AG04450 (cell line): ENCODE results near the gene ZBTB40. TPM values are rescaled to one million over a fixed set of nuclear protein-coding genes. Genes with fewer than 3 reads are reported as not detected.
A peak's percentile ranks its signal among the peaks of the same experiment; 100 is the strongest.

Source experiments
- CTCF ChIA-PET: fragments of 300-600, 350-600 bp; formaldehyde crosslinking; extraction: SDS; loops from one replicate; lab custom pipeline; 2022; ENCODE audit warnings: antibody characterized with exemption, inconsistent platforms; lab: Charles Lee
- POLR2A ChIA-PET: fragments of 350-600 bp; formaldehyde crosslinking; extraction: SDS; loops from one replicate; lab custom pipeline; 2021; ENCODE audit warnings: antibody characterized with exemption, inconsistent platforms; lab: Yijun Ruan, JAX
- DNase-seq: peaks from one replicate; pipeline ENCODE4 v3.0.0-alpha.2; 2011; ENCODE audit warnings: low read depth, low spot score
- H3K27ac ChIP-seq: one replicate; pipeline ENCODE4 v1.5.1; 2012; ENCODE audit warnings: low read depth, low read length, control low read depth
- H3K27me3 ChIP-seq: one replicate; pipeline ENCODE4 v1.6.0; 2012; ENCODE audit warnings: low read length; ENCODE audit not compliant: control insufficient read depth, insufficient read depth
- H3K4me3 ChIP-seq: 2 replicates; pipeline ENCODE4 v1.5.1; 2011; ENCODE audit warnings: mild to moderate bottlenecking, low read depth, low read length, control low read depth
- H3K9me3 ChIP-seq: 2 replicates; pipeline ENCODE4 v1.5.1; 2012; ENCODE audit warnings: low read length; ENCODE audit not compliant: control insufficient read depth, insufficient read depth
- polyA plus RNA-seq: library from polyadenylated mRNA; depleted of rRNA; stranded (reverse); fragments of >200 nt; gene quantifications from 2 replicates; pipeline ENCODE4 v1.2.3, GENCODE V29; 2011
- TF ChIP-seq, protein P1 (sequence below): IDR thresholded peaks from 2 replicates; pipeline ENCODE4 v1.5.1; 2011; ENCODE audit warnings: low read depth, low read length, control low read depth, inconsistent platforms

The ZBTB40 gene
- polyA plus RNA-seq, 1 experiment: 5.9 TPM

DNA sequence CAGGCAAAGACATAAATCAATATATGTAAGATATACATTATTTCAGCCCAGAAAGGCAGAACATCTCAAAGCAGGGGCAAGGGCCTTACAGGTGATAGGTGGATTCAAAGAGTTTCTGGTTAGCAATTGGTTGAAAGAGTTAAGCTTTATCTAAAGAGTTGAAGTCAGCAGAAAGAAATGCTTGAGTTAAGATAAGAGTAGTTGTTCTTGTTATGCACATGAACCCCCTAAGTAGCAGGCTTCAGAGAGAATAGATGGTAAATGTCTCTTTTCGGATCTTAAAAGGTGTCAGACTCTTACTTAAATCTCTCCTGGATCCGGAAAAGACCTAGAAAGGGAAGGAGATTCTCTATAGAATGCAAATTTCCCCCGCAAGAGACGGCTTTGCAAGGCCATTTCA is 8.3 kb upstream of the ZBTB40 start:
- H3K27me3 ChIP-seq: no peaks in the 10 kb centered on the region

GRCh38 chr1:22444856-22445255 is 6.8 kb upstream of the ZBTB40 start:
- POLR2A ChIA-PET: no interaction called here
- no peak overlapping the region for H3K27ac ChIP-seq
- no peak overlapping the region for H3K4me3 ChIP-seq
- H3K9me3 ChIP-seq: peaks cover 3% of the 10 kb centered on the region; the same call in 1 of the 2 replicates
- TF ChIP-seq, protein P1, sequence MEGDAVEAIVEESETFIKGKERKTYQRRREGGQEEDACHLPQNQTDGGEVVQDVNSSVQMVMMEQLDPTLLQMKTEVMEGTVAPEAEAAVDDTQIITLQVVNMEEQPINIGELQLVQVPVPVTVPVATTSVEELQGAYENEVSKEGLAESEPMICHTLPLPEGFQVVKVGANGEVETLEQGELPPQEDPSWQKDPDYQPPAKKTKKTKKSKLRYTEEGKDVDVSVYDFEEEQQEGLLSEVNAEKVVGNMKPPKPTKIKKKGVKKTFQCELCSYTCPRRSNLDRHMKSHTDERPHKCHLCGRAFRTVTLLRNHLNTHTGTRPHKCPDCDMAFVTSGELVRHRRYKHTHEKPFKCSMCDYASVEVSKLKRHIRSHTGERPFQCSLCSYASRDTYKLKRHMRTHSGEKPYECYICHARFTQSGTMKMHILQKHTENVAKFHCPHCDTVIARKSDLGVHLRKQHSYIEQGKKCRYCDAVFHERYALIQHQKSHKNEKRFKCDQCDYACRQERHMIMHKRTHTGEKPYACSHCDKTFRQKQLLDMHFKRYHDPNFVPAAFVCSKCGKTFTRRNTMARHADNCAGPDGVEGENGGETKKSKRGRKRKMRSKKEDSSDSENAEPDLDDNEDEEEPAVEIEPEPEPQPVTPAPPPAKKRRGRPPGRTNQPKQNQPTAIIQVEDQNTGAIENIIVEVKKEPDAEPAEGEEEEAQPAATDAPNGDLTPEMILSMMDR: no peak
- CTCF ChIA-PET: no interaction called here
- no peaks in the 10 kb centered on the region for H3K27me3 ChIP-seq
- DNase-seq: no peak

More for the DNA sequence above, 8.3 kb upstream of the ZBTB40 start:
- TF ChIP-seq, protein P1: no peak
- DNase-seq: no peak
- Histone ChIP-seq H3K27ac (no peak overlapping the region), H3K9me3 (peaks cover 3% of the 10 kb centered on the region), H3K4me3 (no peak overlapping the region)
- ChIA-PET CTCF (no interaction called here), POLR2A (no interaction called here)

DNA sequence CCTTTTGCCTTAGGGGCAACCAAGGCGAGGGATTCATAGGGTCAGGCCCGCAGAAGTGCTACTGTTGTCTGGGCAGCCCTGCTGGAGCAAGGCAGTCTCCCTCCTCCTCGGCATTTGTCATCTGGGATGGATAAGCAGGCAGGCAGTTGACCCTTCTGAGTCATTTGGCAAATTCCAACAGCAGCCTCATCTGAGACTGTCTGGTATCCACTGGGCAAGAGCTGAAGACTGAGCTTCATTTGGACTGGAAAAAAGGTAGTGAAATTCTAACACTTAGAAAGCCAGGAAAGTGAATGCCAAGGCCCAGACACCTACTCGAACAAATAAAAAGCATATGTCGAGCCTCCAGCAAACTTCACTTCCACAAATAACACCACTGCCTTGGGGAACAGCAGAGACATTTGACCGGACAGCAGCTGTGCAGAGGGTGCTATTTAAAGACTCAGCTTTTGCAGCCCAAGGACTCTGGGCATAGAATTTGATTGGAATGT is 4.0 kb upstream of the ZBTB40 start:
- ChIA-PET CTCF (interaction anchor here (1.0 to 1.4 kb wide), 2 partner anchors 10 to 194 kb away, joined by 4 to 5 read pairs; no protein-coding TSS in a partner anchor), POLR2A (interaction anchor here (1.2 kb wide), 1 partner anchor 18 kb away, joined by 3 read pairs; no protein-coding TSS in a partner anchor)
- Histone ChIP-seq H3K9me3 (peaks cover 8% of the 10 kb centered on the region; the same call in 1 of the 2 replicates), H3K27me3 (no peaks in the 10 kb centered on the region), H3K4me3 (no peak overlapping the region), H3K27ac (peak overlapping the region; percentile 65)
- TF ChIP-seq, protein P1: no peak
- DNase-seq: peak; percentile 26

- Histone ChIP-seq H3K4me3 (no peak overlapping the region), H3K27ac (no peak overlapping the region), H3K9me3 (peaks cover 8% of the 10 kb centered on the region; the same call in 1 of the 2 replicates), H3K27me3 (no peaks in the 10 kb centered on the region)
- TF ChIP-seq, protein P1: no peak
- ChIA-PET POLR2A (no interaction called here), CTCF (no interaction called here)
- no peak for DNase-seq
Measured at GRCh38 chr1:22449636-22450035, 2.0 kb upstream of the ZBTB40 start.

- no peaks in the 10 kb centered on the region for H3K27me3 ChIP-seq
- peaks cover 8% of the 10 kb centered on the region; the same call in 1 of the 2 replicates for H3K9me3 ChIP-seq
- ChIA-PET POLR2A (no interaction called here), CTCF (interaction anchor here (0.6 kb wide), 1 partner anchor 428 kb away, joined by 3 read pairs; no protein-coding TSS in a partner anchor)
- TF ChIP-seq, protein P1: no peak
- DNase-seq: no peak
- H3K27ac ChIP-seq: no peak overlapping the region
- no peak overlapping the region for H3K4me3 ChIP-seq
Measured at GRCh38 chr1:22450351-22451021, 1.2 kb upstream of the ZBTB40 start.
